NCI-H2227 (cell line): ENCODE results near the gene CDCP2.

ENCODE experiments used
- DNase-seq: peaks from one replicate; lab custom pipeline; 2025; ENCODE audit not compliant: unreplicated experiment; lab: John Stamatoyannopoulos, UW

CDCP2 gene

DNA sequence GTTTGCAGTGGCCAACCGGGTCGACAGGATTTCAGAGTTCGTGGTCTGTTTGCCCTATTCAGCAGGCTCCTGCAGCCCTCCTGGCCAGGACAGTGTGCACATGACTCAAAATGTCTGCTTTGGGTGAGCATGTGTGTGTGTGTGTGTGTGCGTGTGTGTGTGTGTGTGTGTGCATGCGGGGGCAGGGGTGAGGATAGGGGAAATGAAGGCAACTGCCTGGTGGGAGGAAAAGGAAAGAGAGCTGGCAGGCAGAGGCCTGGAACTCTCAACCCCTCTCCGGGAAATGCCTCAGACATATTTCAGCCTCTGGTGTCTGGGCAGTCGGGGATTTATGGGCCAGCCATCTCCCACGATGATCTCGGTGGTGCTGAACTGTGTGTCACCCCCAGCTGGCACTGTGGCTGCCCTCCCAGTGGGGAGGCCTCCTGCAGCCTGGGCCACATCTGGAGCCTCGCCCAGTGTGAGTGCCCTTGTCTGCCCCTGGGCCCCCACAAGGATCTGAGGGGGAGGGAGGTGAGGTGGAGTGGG is 15.2 kb downstream of the CDCP2 start:
- DNase-seq: no peak

DNA sequence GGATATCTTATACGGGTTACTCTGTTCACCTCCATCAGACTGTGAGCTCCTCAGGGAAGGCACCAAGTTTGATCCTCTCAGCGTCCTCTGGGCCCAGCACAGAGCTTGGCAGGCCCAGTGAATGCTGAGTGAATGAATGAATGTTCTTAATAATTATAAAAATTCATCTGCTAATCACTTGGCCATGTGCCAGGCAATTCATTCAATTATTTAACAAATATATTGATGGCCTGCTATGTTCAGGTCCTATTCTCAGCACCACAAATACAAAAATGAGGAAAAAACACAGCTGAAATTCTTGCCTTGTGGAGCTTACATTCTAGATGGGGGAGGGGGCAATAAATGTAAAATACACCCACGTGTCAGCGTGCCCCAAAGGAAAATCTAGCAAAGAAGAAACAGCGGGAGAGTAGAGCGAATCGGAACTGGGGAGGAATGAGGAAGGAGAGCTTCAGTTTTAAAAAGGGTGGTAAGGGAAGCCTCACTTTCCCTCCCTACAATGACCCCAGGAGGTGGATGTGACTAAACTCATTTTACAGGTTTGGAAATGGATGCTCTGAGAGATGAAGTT is 15.8 kb downstream of the CDCP2 start:
- DNase-seq: no peak

DNA sequence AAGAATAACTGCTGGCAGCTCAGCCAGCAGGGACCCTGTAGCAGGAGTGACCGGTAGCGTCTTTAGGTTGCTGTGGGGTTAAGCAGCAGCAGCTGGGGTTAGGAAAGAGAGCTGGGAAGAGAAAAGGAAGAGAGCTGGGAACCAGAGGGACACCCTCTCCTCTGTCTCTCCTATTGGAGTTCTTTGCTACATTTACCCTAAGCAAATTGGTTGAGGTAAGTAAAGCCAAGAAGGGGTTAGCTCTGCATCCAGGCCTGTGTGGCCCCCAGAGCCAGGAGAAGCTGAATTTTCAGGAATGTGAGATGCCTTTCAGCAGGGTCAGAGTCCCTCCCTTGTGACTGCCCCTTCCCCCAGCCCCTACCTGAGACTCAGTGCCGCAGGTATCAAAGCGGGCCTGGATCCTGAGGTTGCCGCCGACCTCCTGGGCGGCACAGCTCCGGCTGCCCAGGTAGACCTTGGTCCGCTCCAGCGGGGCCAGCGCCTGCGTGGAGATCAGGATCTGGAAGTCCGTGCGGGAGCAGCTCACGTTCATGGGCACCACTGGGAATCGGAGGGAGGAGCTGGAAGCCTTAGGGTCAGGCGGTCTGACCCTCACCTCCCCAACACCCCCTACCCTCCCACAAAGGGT is 16.4 kb downstream of the CDCP2 start:
- no peak for DNase-seq

DNA sequence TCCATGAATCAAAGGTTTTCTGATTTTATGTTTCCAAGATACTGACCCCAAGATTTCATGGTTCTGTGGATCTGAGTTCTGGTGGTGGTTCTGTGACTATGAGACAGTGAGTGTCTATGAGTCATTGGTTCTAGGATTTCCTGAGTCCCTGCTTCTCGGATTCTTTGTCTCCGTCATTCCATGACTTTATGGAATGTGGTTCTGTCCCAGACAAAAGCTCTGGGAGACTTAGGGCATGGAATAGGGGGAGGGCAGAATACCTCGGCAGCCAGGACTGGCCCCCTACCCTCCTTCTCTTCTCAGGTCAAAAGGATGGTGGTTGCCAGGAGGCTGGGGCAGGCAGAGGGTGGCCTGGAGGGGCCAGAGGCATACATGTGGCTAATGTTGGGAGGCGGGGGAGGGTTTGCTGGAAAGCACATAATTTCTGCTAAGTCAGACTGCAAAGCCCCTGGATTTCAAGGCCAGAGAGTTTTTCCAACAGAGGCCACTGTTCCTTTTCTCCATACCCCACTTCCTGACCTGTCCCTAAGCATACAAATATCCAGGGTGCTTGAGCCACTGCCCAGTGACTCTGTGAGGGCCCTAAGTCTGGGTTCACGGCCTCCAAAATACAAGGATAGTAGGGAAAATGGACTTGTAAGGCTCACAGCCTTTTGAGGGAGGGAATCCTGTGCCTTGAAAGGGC is 17.2 kb downstream of the CDCP2 start:
- no peak for DNase-seq

DNA sequence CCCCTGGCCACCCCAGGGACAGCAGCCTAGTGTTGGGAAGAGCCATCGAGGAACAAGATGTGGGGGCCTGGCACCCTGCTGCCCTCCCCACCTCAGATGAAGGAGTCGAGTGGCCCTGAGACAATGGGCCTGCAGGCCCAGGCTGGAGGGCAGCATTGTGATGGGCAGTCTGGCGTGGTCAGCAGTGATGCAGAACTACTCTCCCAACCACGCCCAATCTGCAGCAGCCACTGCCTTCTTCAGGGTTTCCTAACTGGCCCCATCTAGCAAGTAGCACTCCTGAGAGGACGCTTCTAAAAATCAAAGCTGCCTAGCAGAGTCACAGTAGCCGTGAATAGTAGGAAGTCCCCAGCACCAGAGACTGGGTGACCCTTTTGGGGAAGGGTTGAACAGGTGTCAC is 18.5 kb downstream of the CDCP2 start:
- no peak for DNase-seq

DNA sequence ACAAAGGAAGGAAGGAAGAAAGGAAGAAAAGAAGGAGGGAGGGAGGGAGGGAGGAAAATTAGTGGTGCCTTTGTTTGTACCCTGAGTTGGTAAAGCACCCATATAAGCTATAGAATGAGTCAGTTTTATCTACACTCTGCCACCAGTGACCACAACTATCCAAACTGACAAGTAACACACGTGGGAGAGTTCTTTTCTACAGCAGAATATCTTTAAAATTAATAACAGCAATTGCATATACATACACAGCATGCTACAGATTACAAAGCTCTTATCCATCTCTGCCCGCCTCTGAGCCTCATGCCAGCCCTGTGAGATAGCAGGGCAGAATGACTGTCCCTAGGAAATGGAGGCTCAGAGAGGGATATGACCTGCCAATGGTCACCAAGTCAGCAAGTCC is 20.3 kb downstream of the CDCP2 start:
- DNase-seq: no peak

DNA sequence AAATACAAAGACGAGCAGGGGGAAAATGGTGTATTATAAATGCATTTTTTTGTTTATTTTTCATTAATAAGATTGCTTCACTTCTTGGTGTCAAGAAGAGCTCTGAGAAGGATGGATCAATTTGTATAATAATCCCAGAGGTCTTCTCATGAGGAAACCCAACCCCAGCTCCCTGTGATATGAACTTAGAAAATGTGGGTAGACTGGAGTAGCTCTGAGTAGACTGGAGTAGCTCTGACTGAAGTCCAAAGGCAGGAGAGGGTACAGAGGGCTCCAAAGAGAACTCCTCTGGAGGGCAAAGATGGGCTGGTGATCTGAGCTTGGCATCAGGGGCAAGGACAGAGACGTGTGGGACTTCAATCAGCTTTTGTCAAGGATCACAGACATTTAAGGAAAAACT is 21.4 kb downstream of the CDCP2 start:
- DNase-seq: no peak

DNA sequence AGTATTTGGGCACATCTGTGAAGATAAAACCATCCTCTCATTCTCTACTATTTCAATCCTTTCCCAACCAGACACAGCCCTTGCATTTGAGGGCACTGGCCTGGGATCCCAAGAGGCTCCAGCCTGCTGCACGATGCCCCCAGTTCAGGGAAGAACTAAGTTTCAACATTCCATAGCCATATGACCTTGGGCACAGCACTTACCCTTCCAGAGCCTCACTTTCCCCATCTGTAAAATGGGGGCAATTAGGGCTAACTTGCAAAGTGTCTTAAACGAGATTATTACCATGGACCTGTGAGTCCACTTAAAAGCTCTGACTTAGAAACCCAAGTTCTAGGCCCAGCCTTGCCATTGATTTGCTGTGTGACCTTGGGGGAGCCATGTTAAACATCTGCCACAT is 22.9 kb downstream of the CDCP2 start:
- no peak for DNase-seq

DNA sequence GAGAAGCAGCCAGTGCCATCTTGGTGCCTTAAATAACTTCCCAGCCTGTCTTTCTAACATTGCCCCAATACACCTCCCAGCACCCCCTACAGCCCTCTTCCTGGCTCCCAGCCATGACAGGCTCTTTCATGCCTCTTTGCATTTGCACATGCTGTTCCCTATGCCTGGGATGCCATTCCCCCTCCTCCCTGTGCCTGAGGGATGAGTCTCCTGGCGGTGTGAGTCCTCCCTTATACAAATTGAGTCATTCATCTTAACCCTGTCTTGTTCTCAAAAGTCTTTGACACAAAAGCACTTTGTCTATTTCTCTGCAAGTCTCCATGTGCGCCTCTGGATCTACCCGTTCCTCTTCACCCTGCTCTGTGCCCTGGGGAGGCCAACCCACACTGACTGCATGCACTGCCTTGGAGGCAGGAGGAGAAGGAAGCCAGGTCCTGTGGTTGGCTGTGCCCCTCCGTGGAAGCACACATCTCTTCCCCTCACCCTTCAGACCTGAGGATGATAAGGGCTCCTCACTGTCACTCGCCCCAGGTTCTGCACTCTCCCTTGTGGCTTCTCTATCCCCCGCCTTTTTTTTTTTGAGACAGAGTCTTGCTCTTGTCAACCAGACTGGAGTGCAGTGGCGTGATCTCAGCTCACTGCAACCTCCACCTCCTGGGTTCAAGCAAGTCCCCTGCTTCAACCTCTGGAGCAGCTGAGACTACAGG is 25.1 kb downstream of the CDCP2 start:
- no peak for DNase-seq

DNA sequence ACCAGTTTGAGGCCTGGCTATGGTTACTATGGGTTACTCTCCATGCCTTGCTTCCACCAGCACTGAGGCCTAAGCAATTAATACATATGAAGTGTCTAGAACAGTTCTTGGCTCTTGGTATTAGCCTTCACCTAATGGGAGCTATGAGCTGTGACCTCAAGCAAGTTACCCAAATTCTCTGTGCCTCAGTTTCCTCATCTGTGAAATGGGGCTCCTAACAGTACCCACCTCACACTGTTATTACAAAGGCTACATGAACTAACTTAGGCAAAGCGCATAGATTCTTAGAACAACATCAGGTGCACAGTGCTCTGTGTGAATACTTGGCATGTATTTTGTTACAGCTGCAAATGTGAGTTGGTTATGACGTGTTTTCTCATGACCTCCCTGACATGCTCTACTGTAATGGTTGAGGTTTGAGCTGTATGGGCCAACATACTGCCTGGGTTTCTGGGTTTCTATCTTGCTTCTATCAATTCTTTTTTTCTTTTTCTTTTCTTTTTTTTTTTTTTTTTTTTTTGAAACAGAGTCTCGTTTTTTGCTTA is 26.5 kb downstream of the CDCP2 start:
- DNase-seq: no peak

DNA sequence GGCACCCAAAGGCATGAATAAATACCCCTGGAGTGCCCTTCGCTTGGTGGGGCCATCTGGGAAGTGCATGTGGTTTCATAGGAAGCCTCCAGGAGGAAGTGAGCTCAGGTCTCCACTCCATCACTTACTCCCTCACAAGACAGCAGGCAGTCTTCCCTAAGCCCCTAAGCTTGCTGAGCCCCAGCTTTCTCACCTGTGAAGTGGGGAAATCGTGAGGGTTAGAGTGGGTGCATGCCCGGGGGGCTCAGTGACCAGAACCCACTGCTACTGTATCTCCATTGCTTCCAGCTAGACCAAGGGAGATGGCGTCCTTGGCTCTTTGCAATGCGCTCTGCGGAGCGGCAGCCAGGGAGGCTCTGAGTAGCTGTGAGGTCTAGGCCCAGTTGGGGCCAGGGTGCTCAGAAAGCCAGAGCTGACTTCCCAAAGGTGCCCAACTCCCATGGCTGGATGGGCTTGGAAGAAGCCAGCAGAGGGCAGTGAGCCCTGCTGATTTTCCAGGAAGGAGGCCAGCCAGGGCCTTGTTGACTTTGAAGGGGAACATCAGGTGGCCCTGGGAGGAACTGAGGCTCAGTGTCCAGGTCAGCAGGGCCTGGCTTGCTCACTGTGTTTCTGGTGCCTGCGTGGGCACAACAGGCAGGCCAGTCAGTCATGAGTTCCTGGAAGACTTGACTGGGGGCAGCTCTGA is 27.3 kb downstream of the CDCP2 start:
- DNase-seq: no peak

DNA sequence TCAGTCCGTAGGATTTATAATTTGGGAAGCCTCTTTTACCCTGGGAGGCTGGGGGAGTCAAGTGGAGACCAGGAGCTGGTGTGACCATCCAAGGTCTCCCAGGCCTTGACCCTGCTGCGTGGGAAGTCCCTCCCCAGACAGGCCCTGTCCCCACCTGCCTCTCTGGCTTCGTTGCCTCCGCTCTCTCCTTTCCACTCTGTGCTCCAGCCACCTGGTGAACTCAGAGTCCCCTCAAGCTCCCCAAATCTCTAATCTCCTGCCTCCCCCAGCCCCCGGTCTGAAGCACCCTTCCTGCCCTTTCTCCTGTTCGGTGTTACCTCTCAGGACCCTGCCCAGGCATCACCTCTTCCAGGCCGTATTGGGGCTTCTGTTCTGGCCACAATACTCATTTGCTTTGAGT is 27.9 kb downstream of the CDCP2 start:
- no peak for DNase-seq

DNA sequence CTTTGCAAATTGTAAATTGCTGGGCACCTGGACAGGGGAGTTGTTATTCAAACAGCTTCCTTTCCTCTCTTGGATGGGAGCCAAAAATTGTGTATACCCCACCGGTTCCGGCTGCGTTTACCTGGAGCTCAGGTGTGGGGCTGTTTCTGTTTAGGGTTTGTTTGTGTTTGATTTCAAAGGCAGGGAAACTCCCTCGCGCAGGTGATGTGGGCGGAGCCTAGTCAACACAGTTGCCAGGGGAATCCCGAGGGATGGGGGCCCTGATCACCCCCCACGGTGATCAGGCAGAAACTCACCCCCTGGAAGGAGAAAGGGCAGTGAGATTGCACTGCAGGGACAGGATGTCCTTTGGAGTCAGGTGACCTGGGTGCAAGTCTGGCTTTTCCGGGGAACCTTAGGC is 28.3 kb downstream of the CDCP2 start:
- no peak for DNase-seq

DNA sequence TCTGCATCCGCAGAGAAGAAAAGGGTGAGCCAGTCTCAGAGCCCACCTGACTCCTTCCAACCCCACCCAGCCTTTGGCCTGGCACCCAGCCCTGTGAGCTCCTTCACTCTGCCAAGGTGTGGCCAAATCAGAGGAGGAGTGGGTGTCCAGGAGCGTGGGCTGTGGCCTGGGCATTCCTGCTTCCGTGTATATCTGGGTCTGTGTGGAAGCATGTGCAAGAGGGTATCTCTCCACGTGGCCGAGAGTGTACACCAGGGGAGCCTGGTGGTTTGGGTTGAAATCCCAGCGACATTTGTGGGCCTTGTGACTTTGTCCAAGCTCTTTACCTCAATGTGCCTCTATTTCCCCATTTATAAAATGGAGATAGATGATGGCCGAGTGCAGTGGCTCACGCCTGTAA is 29.8 kb downstream of the CDCP2 start:
- no peak for DNase-seq

DNA sequence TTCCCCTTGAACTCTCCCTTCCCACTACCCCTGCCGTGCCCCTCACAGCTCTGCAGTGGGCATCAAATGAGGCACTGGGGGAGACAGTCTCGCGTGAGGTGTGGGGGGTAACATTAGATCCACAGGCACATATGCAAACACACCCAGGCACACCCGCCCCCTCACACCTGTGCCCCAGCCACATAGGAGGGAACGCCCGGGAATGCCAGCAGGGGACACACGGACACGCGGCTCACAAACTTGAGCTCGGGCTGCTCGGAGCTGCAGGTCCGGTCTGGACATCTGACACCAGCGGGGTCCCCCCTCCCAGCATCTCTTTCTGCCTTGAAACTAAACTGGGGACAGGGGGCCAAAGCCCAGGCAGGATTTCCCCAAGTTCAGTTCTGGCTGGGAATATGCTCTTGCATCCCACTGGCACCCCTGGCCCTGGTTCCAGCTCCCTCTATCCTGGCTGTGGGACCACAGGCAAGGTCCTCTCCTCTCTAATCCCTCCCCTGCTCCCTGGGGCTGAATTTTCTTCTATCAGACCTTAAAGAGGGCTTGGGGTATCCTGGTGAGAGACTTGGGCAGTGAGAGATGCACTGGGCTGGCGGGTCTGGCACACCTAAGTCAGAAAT is 30.6 kb downstream of the CDCP2 start:
- DNase-seq: no peak

DNA sequence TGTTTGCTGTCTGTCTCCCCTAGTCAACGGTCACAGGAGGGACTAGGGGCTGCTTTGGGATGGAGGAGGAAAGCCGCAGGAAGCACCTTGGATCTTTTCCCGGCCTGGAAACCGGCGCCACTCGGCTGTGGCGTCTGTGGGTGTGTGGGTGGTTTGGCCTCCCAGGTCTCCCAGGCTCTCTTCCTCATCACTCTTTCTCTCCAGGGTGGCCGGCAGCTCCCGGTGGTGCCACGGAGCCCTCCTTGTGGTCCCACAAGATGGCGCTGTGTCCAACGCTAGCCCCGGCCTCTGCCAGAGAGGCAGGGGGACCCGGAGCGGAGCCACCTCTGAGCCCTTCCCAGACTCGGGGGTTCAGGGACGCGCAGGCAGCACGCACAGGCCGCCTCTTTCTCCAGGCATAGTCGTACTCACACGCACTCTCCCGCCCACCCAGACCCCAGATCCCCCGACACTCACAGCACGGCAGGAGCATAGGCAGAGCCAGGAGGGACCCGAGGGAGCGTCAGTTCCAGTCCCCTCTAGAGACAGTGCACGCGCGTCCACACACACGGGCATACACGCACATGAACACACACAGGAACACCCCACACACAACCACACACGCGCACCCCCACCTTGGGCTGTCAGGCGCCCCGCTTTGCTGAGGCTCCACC is 31.2 kb downstream of the CDCP2 start:
- peak; percentile 82 for DNase-seq

DNA sequence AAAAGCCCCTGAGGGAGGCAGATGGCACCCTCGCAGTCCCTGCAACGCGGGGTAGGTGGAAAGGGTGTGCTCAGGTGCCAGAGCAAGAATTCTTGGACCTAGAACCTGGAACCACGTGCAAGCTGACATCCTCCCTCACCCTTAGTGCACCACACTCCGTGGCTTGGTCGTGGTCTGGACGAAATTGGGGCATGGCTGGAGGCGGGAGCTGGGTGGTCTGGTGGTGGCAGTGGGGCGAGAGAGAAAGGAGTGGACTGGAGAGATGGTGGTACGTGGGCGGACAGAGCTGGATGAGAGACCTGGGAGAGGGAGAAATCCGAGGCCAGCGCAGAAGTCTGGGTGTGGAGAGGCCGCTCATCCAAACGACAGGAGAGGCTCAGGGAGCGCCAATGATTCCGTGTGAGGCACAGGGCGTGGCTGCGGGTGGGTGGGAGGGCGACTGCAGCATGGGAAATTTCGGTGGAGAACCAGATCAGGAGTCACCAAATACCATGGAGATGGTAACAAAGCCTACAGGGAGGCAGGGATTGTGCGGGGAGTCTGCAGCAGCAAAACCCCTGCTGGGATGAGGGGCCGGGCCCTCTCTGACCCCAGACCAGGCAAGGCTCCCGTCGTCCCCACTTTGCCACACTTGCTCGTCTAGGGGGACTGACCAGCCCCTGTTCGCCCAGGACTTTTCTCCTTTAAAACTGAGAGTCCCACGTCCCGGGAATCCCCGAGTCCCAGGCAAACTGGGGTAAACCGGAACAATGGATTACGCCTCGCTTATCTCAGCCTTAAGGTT is 31.9 kb downstream of the CDCP2 start:
- DNase-seq: no peak

DNA sequence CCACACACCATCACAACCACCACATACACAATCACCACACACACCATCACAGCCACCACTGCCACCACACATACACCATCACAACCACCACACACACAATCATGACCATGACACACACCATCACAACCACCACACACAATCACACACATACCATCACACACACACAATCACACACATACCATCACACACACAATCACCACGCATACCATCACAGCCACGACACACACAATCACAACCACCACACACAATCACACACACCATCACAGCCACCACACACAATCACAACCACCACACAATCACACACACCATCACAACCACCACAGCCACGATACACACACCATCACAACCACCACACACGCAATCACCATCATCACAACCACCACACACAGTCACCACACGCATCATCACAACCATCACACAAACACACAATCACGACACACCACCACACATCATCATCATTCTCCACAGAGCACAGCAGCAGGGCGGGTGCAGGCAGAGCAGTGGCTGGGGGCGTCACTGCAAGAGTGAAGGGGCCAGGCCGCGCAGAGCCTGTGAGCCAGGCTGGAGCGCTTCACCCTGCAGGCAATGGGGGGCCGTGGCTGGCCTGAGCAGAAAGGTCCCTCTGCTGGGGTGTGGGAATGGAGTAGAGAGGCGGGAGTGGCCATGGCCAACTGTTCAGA is 32.6 kb downstream of the CDCP2 start:
- no peak for DNase-seq

DNA sequence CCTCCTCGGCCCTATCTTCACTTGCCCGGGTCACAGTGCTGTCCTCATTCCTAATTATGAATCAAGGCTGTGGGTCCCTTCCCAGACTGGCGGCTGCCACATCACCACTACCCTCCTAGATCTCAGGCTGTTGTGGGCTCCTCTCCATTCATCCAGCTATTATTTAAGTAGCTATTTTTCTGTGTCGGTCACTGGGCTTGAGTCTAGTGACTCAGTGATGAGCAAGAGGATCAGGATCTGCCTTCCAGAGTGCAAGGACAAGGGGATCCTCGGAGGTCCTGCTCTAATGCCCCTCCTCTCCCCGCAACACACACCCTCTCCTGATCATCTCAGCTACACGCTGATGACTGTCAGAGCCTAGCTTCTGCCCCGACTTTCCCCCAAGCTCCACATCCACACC is 34.1 kb downstream of the CDCP2 start:
- DNase-seq: no peak
